Mesendoderm (in vitro differentiated cells): ENCODE measurements around the gene PHF13.
A peak's percentile ranks its signal among the peaks of the same experiment; 100 is the strongest.

Experiments
- DNase-seq: peaks from one replicate; pipeline ENCODE4 v3.0.0; 2013
- H2AK5ac ChIP-seq: 2 replicates; pipeline ENCODE4 v1.6.1; 2013; ENCODE audit warnings: low read length, inconsistent platforms
- H2BK120ac ChIP-seq: 2 replicates; pipeline ENCODE4 v1.6.1; 2013; ENCODE audit warnings: low read depth, mild to moderate bottlenecking, low read length, moderate library complexity, mixed read lengths
- H2BK15ac ChIP-seq: replicated peaks from 2 replicates; pipeline ENCODE4 v1.6.1; 2013; ENCODE audit warnings: low read depth, mild to moderate bottlenecking, moderate library complexity
- H2BK5ac ChIP-seq: 2 replicates; pipeline ENCODE4 v1.6.1; 2013; ENCODE audit warnings: low read length, inconsistent platforms
- H3K18ac ChIP-seq: 2 replicates; pipeline ENCODE4 v1.6.1; 2013; ENCODE audit warnings: mild to moderate bottlenecking, low read length, mixed read lengths
- H3K23ac ChIP-seq: one replicate; pipeline ENCODE4 v1.6.1; 2013; ENCODE audit warnings: low read length
- H3K27ac ChIP-seq: 2 replicates; pipeline ENCODE4 v1.5.1; 2013; ENCODE audit warnings: low read depth, mild to moderate bottlenecking, inconsistent platforms, low read length, moderate library complexity
- H3K27me3 ChIP-seq: 2 replicates; pipeline ENCODE4 v1.6.1; 2013; ENCODE audit warnings: low read length, control low read depth, mild to moderate bottlenecking, inconsistent platforms; ENCODE audit not compliant: insufficient read depth, poor library complexity
- H3K36me3 ChIP-seq: 2 replicates; pipeline ENCODE4 v1.6.1; 2013; ENCODE audit warnings: low read length, inconsistent platforms; ENCODE audit not compliant: control insufficient read depth, insufficient read depth
- H3K4ac ChIP-seq: one replicate; pipeline ENCODE4 v1.6.1; 2013; ENCODE audit warnings: low read depth, mild to moderate bottlenecking, low read length, moderate library complexity
- H3K4me1 ChIP-seq: 2 replicates; pipeline ENCODE4 v1.6.1; 2013; ENCODE audit warnings: low read depth, low read length, inconsistent platforms; ENCODE audit not compliant: control insufficient read depth
- H3K4me2 ChIP-seq: 2 replicates; pipeline ENCODE4 v1.6.1; 2013; ENCODE audit warnings: low read length
- H3K4me3 ChIP-seq: 2 replicates; pipeline ENCODE4 v1.5.1; 2013; ENCODE audit warnings: mild to moderate bottlenecking, low read length
- H3K56ac ChIP-seq: one replicate; pipeline ENCODE4 v1.6.1; 2013; ENCODE audit warnings: low read length
- H3K79me1 ChIP-seq: 2 replicates; pipeline ENCODE4 v1.6.1; 2013; ENCODE audit warnings: low read length, inconsistent platforms
- H3K79me2 ChIP-seq: 2 replicates; pipeline ENCODE4 v1.6.1; 2013; ENCODE audit warnings: mild to moderate bottlenecking, low read length; ENCODE audit not compliant: control insufficient read depth, insufficient read depth
- H3K9ac ChIP-seq: 2 replicates; pipeline ENCODE4 v1.6.1; 2013; ENCODE audit warnings: low read length, inconsistent platforms
- H4K5ac ChIP-seq: one replicate; pipeline ENCODE4 v1.6.1; 2013; ENCODE audit warnings: low read length
- H4K8ac ChIP-seq: one replicate; pipeline ENCODE4 v1.6.1; 2013; ENCODE audit warnings: low read depth, mild to moderate bottlenecking, control low read depth, low read length, moderate library complexity
- WGBS: extraction: QIAGEN DNeasy Blood & Tissue Kit; methylation state at CpG from one replicate; pipeline ENCODE4 v1.1.7; 2013; ENCODE audit warnings: low lambda C conversion rate, missing lambda C conversion rate; ENCODE audit not compliant: insufficient coverage; ENCODE audit errors: extremely low coverage; 5-methylcytosine and 5-hydroxymethylcytosine counted together

PHF13 gene

DNA sequence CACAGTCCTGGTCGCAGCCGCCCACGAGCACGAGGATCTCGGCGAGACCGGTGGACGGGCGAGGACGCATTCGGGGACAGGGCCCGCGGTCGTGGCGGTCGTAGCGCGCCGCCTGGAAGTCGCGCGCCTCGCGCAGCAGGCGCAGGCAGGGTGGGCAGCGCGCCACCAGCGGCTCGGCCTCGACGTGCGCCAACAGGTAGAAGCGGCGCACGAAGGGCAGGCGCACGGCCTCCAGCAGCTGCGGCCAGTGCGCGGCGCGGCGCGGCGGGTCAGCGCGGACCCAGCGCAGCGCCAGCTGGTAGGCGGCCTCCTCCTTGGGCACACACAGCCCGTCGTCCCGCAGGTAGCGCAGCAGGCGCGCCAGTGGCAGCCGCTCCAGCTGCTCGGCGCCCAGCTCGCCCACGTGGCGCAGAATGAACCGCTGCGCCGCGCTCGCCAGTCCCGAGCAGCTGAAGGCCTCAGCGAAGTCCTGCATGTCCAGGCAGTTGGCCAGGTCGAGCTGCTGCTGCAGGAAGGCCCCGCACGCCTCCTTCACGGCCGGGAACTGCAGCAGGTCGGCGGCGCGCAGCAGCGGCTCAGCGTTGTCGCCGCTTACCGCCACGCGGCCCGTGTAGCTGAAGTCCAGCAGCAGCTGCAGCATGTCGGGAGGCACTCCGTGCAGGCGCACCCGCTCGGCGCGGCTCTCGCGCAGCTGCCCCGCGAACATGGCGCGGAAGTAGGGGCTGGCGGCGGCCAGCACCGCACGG lies 11.4 kb upstream of the PHF13 start:
- Histone ChIP-seq H4K5ac (no peak overlapping the region), H4K8ac (no peak overlapping the region), H2BK5ac (no peak overlapping the region), H3K23ac (peak overlapping the region; percentile 100), H3K18ac (no peak overlapping the region), H3K4ac (no peak overlapping the region), H2BK120ac (no peak overlapping the region), H3K4me2 (peak overlapping the region; percentile 97), H3K9ac (peak overlapping the region; percentile 74), H3K36me3 (peaks cover 7% of the 10 kb centered on the region), H3K4me3 (peak overlapping the region; percentile 40), H3K56ac (peak overlapping the region; percentile 83), H3K4me1 (peaks cover 8% of the 10 kb centered on the region), H2BK15ac (no peak overlapping the region), H3K27ac (peak overlapping the region; percentile 3), H2AK5ac (no peak overlapping the region), H3K27me3 (no peaks in the 10 kb centered on the region), H3K79me1 (peaks cover 24% of the 10 kb centered on the region), H3K79me2 (peaks cover 41% of the 10 kb centered on the region)
- DNase-seq = no peak
- WGBS = no CpG with 5 or more reads among the region's 103 CpGs

DNA sequence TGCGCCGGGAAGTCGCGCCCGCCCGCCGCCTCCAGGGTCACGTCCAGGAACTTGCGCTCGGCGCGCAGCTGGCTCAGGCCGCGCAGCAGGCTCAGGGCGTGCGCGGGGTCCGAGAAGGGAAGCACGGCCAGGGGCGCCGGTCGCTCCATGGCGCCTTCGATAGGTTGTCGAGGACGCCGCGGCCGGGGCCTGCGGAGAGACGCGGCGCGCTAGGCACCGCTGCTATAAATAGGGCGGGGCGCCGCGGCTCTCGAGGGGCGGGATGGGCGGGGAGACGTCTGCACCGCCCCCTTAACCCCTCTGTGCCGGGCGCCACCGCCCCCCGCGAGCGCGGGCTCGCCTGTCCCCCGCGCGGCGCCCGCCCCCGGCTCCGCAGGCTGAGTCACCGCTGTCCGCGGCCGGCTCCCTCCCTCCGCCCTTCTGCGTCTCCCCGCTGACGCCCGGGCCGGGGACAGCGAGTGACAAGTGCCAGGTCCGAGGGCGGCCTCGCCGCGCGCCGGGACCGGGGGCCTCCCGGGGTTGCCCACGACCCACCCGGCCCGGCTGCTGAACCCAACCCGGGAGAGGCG lies 10.8 kb upstream of the PHF13 start, which contains the start of gene KLHL21:
Gene KLHL21 (minus strand): TSS at position 201 of the 569 bp plus-strand sequence. CDS start 52 bp downstream, at position 149.
- Histone ChIP-seq H3K27me3 (no peaks in the 10 kb centered on the region), H2BK120ac (no peak within 1 kb of the TSS), H2BK15ac (no peak within 1 kb of the TSS), H4K5ac (peak within 1 kb of the TSS; percentile 66), H3K18ac (peak within 1 kb of the TSS; percentile 51), H3K4ac (peak within 1 kb of the TSS; percentile 82), H3K79me2 (peaks cover 36% of the 10 kb centered on the region), H3K27ac (peak within 1 kb of the TSS; percentile 95), H3K36me3 (peaks cover 3% of the 10 kb centered on the region), H3K23ac (peak within 1 kb of the TSS; percentile 100), H3K4me3 (peak within 1 kb of the TSS; percentile 46), H3K4me1 (peaks cover 8% of the 10 kb centered on the region), H3K4me2 (peak within 1 kb of the TSS; percentile 97), H2AK5ac (no peak within 1 kb of the TSS), H3K9ac (peak within 1 kb of the TSS; percentile 74), H2BK5ac (peak within 1 kb of the TSS; percentile 52), H4K8ac (peak within 1 kb of the TSS; percentile 30), H3K79me1 (peaks cover 20% of the 10 kb centered on the region), H3K56ac (peak within 1 kb of the TSS; percentile 91)
- DNase-seq = peak; percentile 91
- WGBS = no CpG with 5 or more reads among the region's 84 CpGs

DNA sequence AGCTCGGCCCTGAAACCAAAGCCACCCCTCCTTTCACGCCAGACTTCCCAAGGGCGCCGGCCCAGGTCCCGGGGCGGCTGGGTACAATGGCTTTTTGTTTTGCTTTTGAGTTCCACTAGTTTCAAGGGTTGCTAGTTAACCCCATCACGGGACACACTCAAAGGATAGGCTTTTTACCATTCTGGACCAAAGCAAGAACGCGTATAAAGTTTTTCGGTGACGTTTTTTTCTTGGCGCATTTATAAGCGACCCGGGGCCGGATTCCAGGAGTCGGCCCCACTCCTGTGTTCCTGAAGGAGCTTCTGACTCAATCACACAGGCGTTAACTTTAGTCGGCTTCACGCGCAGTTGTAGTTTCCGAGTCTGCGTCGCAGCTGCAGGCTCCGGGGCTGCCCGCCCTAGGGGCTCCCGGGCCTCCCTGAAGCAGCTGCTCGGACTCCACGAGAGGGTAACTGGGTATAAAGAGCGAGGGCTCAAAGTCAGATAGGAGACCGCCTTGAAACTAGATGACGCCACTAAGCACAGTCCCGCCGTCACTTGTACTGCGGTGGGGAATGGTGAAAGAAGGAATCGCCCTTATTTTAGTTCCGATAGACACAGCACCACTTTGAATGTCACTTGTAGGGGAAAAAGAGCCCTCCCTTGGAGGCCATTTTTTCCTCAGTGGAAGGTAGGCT lies 10.2 kb upstream of the PHF13 start:
- Histone ChIP-seq H3K27ac (peak overlapping the region; percentile 95), H3K79me2 (peaks cover 33% of the 10 kb centered on the region), H3K4me2 (peak overlapping the region; percentile 66), H4K8ac (peak overlapping the region; percentile 30), H3K79me1 (peaks cover 18% of the 10 kb centered on the region), H2BK15ac (no peak overlapping the region), H3K4ac (peak overlapping the region; percentile 82), H4K5ac (peak overlapping the region; percentile 66), H2BK5ac (peak overlapping the region; percentile 52), H2BK120ac (peak overlapping the region; percentile 3), H3K9ac (peak overlapping the region; percentile 72), H3K4me1 (peaks cover 8% of the 10 kb centered on the region), H3K18ac (peak overlapping the region; percentile 51), H3K56ac (peak overlapping the region; percentile 91), H3K36me3 (peaks cover 3% of the 10 kb centered on the region), H3K23ac (no peak overlapping the region), H3K27me3 (no peaks in the 10 kb centered on the region), H2AK5ac (no peak overlapping the region), H3K4me3 (peak overlapping the region; percentile 46)
- WGBS = no CpG with 5 or more reads among the region's 36 CpGs
- peak; percentile 80 for DNase-seq

DNA sequence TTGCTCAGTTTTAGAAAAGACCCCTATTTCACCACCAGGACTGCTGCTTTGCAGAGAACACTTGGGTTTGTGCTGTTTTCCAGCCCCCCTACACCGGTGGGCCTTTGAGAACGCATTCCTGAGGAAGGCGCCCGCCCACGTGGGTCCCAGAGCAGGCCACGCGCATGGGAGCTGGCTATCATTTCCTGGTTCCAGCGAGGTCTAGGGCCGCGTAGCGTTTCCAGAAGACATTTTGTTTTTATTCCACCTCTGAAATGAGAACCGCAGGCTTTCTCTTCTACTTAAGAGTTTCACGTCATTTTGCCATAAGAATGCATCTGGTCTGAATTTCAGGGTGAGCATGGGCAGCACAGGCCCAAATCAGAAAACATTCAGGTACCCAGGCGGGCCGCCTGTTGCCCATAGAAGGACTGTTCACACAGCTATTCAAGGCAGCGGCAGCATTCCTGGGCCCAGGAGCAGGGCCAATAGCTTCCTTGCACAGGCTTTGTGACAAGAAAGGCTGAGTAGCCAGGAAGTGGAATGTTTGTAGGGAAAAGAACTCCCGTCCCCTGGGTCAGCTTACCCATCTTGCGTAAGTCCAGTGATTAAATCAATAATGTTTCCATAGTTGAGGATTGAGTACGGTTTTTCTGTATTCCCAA lies 9.5 kb upstream of the PHF13 start:
- no peak overlapping the region for H3K4me3 ChIP-seq
- DNase-seq = peak; percentile 96
- H3K18ac ChIP-seq = peak overlapping the region; percentile 51
- H3K9ac ChIP-seq = peak overlapping the region; percentile 72
- H3K36me3 ChIP-seq = peaks cover under 1% of the 10 kb centered on the region
- H2BK5ac ChIP-seq = peak overlapping the region; percentile 52
- peak overlapping the region; percentile 95 for H3K27ac ChIP-seq
- peak overlapping the region; percentile 3 for H2BK120ac ChIP-seq
- H3K4me1 ChIP-seq = peaks cover 8% of the 10 kb centered on the region
- WGBS = no CpG with 5 or more reads among the region's 19 CpGs
- H4K8ac ChIP-seq = no peak overlapping the region
- H4K5ac ChIP-seq = peak overlapping the region; percentile 66
- H3K23ac ChIP-seq = no peak overlapping the region
- peak overlapping the region; percentile 91 for H3K56ac ChIP-seq
- H2AK5ac ChIP-seq = no peak overlapping the region
- peaks cover 17% of the 10 kb centered on the region for H3K79me1 ChIP-seq
- H3K4ac ChIP-seq = peak overlapping the region; percentile 82
- no peak overlapping the region for H2BK15ac ChIP-seq
- H3K4me2 ChIP-seq = peak overlapping the region; percentile 66
- H3K27me3 ChIP-seq = no peaks in the 10 kb centered on the region
- peaks cover 30% of the 10 kb centered on the region for H3K79me2 ChIP-seq

DNA sequence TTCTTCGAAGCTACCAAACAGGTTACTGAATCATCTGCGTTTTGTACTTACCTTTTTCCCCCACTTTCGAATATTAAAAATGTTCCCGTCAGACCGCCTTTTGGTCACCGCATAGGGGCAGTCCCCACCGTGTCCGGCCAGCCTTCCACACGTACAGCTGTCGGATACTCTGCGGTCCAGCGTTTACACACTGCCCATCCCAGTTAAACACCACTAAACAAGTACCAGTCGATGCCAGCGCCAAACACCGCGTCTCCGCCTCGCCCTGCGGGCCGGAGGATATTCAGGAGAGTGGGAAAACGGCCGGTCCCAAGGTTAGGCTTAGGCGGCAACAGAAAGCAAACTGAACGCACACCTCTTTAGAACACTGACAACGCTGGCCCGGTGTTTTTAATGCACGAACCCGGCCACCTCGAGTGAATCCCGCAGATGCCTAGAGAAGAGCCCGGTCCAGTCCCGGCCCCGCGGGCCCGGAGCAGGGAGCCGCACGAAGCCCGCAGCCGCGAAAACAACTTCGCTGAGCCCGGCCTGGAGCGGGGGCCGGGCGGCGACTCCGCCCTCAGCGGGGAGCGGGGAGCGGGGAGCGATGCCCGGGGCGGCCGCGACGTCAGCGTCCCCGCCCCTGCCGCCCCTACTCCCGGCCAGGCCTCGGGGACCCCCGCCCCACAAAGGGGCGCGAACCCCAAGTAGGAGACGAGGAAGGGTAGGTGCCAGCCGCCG lies 730 bp upstream of the PHF13 start:
- H2BK15ac ChIP-seq = no peak overlapping the region
- H3K9ac ChIP-seq = peak overlapping the region; percentile 83
- DNase-seq = peak; percentile 58
- peak overlapping the region; percentile 94 for H3K4ac ChIP-seq
- WGBS = no CpG with 5 or more reads among the region's 67 CpGs
- H2AK5ac ChIP-seq = no peak overlapping the region
- H3K79me2 ChIP-seq = peaks cover 26% of the 10 kb centered on the region
- peak overlapping the region; percentile 75 for H2BK120ac ChIP-seq
- peak overlapping the region; percentile 64 for H3K27ac ChIP-seq
- peak overlapping the region; percentile 88 for H3K56ac ChIP-seq
- H3K4me2 ChIP-seq = peak overlapping the region; percentile 93
- H3K36me3 ChIP-seq = peaks cover 2% of the 10 kb centered on the region
- no peak overlapping the region for H4K5ac ChIP-seq
- no peak overlapping the region for H4K8ac ChIP-seq
- H3K27me3 ChIP-seq = no peaks in the 10 kb centered on the region
- H3K23ac ChIP-seq = no peak overlapping the region
- H3K79me1 ChIP-seq = peaks cover 5% of the 10 kb centered on the region
- H3K4me1 ChIP-seq = no peaks in the 10 kb centered on the region
- peak overlapping the region; percentile 100 for H3K18ac ChIP-seq
- no peak overlapping the region for H2BK5ac ChIP-seq
- H3K4me3 ChIP-seq = peak overlapping the region; percentile 55
